Measurements from ENCODE around the gene PCGF1. TPM values are rescaled to one million over a fixed set of nuclear protein-coding genes. Genes with fewer than 3 reads are reported as not detected.

Gene PCGF1
- total and polyA plus RNA-seq, 2 of the 13 experiments (the other 11 are each of a cell fraction or from before 2014, with no cell fraction given), result 20.4 to 22.6 TPM

- peak; percentile 47 for TF ChIP-seq PATZ1 (CRISPR knock-in tag; IDR thresholded peaks at IDR 0.05)
- TF ChIP-seq TARDBP (CRISPR knock-in tag; IDR thresholded peaks at IDR 0.05), result no peak
- no peak for TF ChIP-seq SP140L (CRISPR knock-in tag; IDR thresholded peaks at IDR 0.05; ENCODE audit: borderline replicate concordance)
- TF ChIP-seq AKAP8 (CRISPR knock-in tag; IDR thresholded peaks at IDR 0.05), result no peak
- TF ChIP-seq ZNF281 (CRISPR knock-in tag; IDR thresholded peaks at IDR 0.05; ENCODE audit: borderline replicate concordance), result peak; percentile 78; the same call in 1 of the 2 replicates
- no peak for TF ChIP-seq HNF1A (IDR thresholded peaks at IDR 0.05; ENCODE audit: low read depth)
- no peak for TF ChIP-seq HNF1A (CRISPR knock-in tag; IDR thresholded peaks at IDR 0.05; ENCODE audit: borderline replicate concordance)
- TF ChIP-seq RFX3 (CRISPR knock-in tag; IDR thresholded peaks at IDR 0.05), result no peak
- TF ChIP-seq SALL1 (CRISPR knock-in tag; IDR thresholded peaks at IDR 0.05), result no peak
- no peak for TF ChIP-seq SRSF9 (IDR thresholded peaks at IDR 0.05; ENCODE audit: borderline replicate concordance, insufficient read depth, low read depth, low read length, poor library complexity, severe bottlenecking)
- TF ChIP-seq SMYD3 (CRISPR knock-in tag; IDR thresholded peaks at IDR 0.05), result no peak
- TF ChIP-seq KDM5B (CRISPR knock-in tag; IDR thresholded peaks at IDR 0.05; ENCODE audit: borderline replicate concordance), result peak; percentile 46; the same call in 1 of the 2 replicates
- no peak for TF ChIP-seq SNAPC5 (CRISPR knock-in tag; IDR thresholded peaks at IDR 0.05; ENCODE audit: borderline replicate concordance)
- TF ChIP-seq ZBTB39 (CRISPR knock-in tag; IDR thresholded peaks at IDR 0.05), result no peak
- 0 out of 2 replicates have a peak, but pooled peaks have one; percentile 16 for TF ChIP-seq YEATS4 (CRISPR knock-in tag; IDR thresholded peaks at IDR 0.05; ENCODE audit: borderline replicate concordance)
- TF ChIP-seq ZNF629 (CRISPR knock-in tag; conservative IDR thresholded peaks at IDR 0.05), result no peak
- TF ChIP-seq POLR2G (IDR thresholded peaks at IDR 0.05; ENCODE audit: low read depth, low read length), result no peak
These were observed 45.7 kb upstream of the PCGF1 start (continued) for GRCh38 chr2:74552914-74553811.
